Liver (tissue), 9 donors: Measurements from ENCODE around the gene EHD1. TPM values are rescaled to one million over a fixed set of nuclear protein-coding genes. Genes with fewer than 3 reads are reported as not detected.

ENCODE experiments used
- DNase-seq: peaks from one replicate; pipeline ENCODE4 v3.0.0-alpha.2; 2017; ENCODE audit warnings: low spot score
- H3K27ac ChIP-seq, 2 donors: one replicate each; pipeline ENCODE4 v1.7.0; 2013; ENCODE audit warnings: inconsistent platforms in 2 of 2, low read length in 2 of 2, control low read depth in 1 of 2, low read depth in 1 of 2, mild to moderate bottlenecking in 1 of 2
- H3K27me3 ChIP-seq, 4 donors: one replicate each; pipeline versions ENCODE4 v1.6.1 to v1.7.0; 2013; ENCODE audit warnings: low read length in 3 of 4, inconsistent platforms in 1 of 4, mild to moderate bottlenecking in 1 of 4, moderate library complexity in 1 of 4; ENCODE audit not compliant: control insufficient read depth in 4 of 4, insufficient read depth in 4 of 4
- H3K36me3 ChIP-seq, 4 donors: one replicate each; pipeline versions ENCODE4 v1.6.1 to v1.7.0; 2013; ENCODE audit warnings: low read length in 3 of 4, mild to moderate bottlenecking in 3 of 4, low read depth in 1 of 4, moderate library complexity in 1 of 4; ENCODE audit not compliant: control insufficient read depth in 4 of 4, insufficient read depth in 3 of 4
- H3K4me1 ChIP-seq, 4 donors: one replicate each; pipeline versions ENCODE4 v1.6.1 to v1.7.0; 2013; ENCODE audit warnings: low read length in 3 of 4, mild to moderate bottlenecking in 3 of 4, moderate library complexity in 1 of 4; ENCODE audit not compliant: control insufficient read depth in 4 of 4, insufficient read depth in 4 of 4
- H3K4me3 ChIP-seq, 3 donors: one replicate each; pipeline versions ENCODE4 v1.6.1 to v1.7.0; 2013; ENCODE audit warnings: low read length in 3 of 3, control low read depth in 1 of 3, low read depth in 1 of 3, mild to moderate bottlenecking in 1 of 3
- H3K9ac ChIP-seq, 2 donors: one replicate each; pipeline ENCODE4 v1.7.0; 2013; ENCODE audit warnings: low read length in 2 of 2, mild to moderate bottlenecking in 2 of 2, moderate library complexity in 2 of 2, control low read depth in 1 of 2, low read depth in 1 of 2
- H3K9me3 ChIP-seq, 4 donors: one replicate each; pipeline versions ENCODE4 v1.6.1 to v1.7.0; 2013; ENCODE audit warnings: low read length in 3 of 4; ENCODE audit not compliant: control insufficient read depth in 4 of 4
- EGR1 ChIP-seq, 2 donors: IDR thresholded peaks; 2 replicates each; pipeline ENCODE4 v1.6.1; 2016 to 2018; ENCODE audit warnings: antibody characterized with exemption in 2 of 2, low read depth in 2 of 2
- FOXA1 ChIP-seq: IDR thresholded peaks from 2 replicates; pipeline ENCODE4 v1.6.1; 2016; ENCODE audit warnings: antibody characterized with exemption
- GABPA ChIP-seq, 2 donors: IDR thresholded peaks in 1 of 2; conservative IDR thresholded peaks in 1 of 2; 2 replicates each; pipeline ENCODE4 v1.6.1; 2016; ENCODE audit warnings: antibody characterized with exemption in 2 of 2, mild to moderate bottlenecking in 1 of 2, moderate library complexity in 1 of 2
- HNF4A ChIP-seq, 2 donors: conservative IDR thresholded peaks; 2 replicates each; pipeline ENCODE4 v1.6.1; 2016; ENCODE audit warnings: antibody characterized with exemption in 2 of 2, mild to moderate bottlenecking in 2 of 2
- HNF4G ChIP-seq: IDR thresholded peaks from 2 replicates; pipeline ENCODE4 v1.6.1; 2016; ENCODE audit warnings: antibody characterized with exemption
- JUND ChIP-seq, 2 donors: IDR thresholded peaks; 2 replicates each; pipeline ENCODE4 v1.6.1; 2016; ENCODE audit warnings: antibody characterized with exemption in 2 of 2
- RAD21 ChIP-seq, 2 donors: IDR thresholded peaks; 2 replicates each; pipeline ENCODE4 v1.6.1; 2016; ENCODE audit warnings: antibody characterized with exemption in 2 of 2, mild to moderate bottlenecking in 2 of 2
- RXRA ChIP-seq, 2 donors: IDR thresholded peaks; 2 replicates each; pipeline ENCODE4 v1.6.1; 2017 to 2018; ENCODE audit warnings: antibody characterized with exemption in 2 of 2, mild to moderate bottlenecking in 1 of 2
- SP1 ChIP-seq: IDR thresholded peaks from 2 replicates; pipeline ENCODE4 v1.6.1; 2018; ENCODE audit warnings: antibody characterized with exemption, mild to moderate bottlenecking
- YY1 ChIP-seq: IDR thresholded peaks from 2 replicates; pipeline ENCODE4 v1.6.1; 2016; ENCODE audit warnings: antibody characterized with exemption, mild to moderate bottlenecking
- ZBTB33 ChIP-seq: IDR thresholded peaks from 2 replicates; pipeline ENCODE4 v1.6.1; 2016; ENCODE audit warnings: antibody characterized with exemption
- WGBS: extraction: QIAGEN DNeasy Blood & Tissue Kit; methylation state at CpG from one replicate; pipeline ENCODE4 v1.1.7; 2013; 5-methylcytosine and 5-hydroxymethylcytosine counted together
- polyA plus RNA-seq, 2 donors: library from polyadenylated mRNA; stranded (reverse) in 1 of 2; unstranded in 1 of 2; fragments of 200-250 nt in 1 of 2; fragments of >200 nt in 1 of 2; fragmentation: Nextera tagmentation in 1 of 2; extraction: Ambion mirVana in 1 of 2; gene quantifications; one replicate each; pipeline versions ENCODE4 v1.2.1 to v1.2.3, GENCODE V29; 2013 to 2015
- total RNA-seq, 2 donors: library from RNA; depleted of rRNA; stranded (reverse); fragments of >200 nt; gene quantifications; one replicate each; pipeline ENCODE4 v1.2.3, GENCODE V29; 2014
- TF ChIP-seq, protein P1 (sequence below): IDR thresholded peaks from 2 replicates; pipeline ENCODE4 v1.6.1; 2016; ENCODE audit warnings: antibody characterized with exemption
- TF ChIP-seq, protein P2 (sequence below): IDR thresholded peaks from 2 replicates; pipeline ENCODE4 v1.6.1; 2016; ENCODE audit warnings: antibody characterized with exemption
- donor health status: healthy.
- donor health status: healthy.
- donor health status: healthy.
- donor health status: healthy.
- donor health status: healthy.

The EHD1 gene
- total and polyA plus RNA-seq, 4 donors, result 8.3 to 36.4 (median 19.2) TPM

DNA sequence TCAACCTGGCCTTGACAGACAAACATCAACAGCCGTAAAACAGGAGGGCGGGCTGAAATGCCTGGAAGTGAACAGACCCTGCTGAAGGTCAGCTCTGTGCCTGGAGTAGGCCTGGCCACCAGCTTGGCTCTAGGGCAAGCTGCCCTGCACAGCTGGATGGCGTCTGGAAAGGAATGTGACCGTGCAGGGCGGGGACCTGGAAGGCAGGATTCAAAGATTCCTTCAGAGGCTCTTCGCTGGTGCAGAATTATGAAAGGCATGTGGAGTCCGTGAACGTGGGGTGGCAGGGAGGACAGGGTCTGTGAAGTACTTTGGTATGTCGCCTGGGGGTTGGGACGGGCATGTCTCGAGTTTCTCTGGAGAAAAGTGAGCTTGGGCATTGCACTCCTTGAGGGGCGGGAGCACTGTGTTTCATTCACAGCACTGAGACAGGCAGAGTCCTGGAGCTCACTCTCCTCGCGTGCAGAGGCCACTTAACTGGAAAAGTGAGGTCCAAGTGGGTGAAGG, 1.5 kb downstream of the EHD1 start:
- TF ChIP-seq RXRA (IDR thresholded peaks at IDR 0.05) (no peak), FOXA1 (no peak), ZBTB33 (no peak), YY1 (no peak), SP1 (no peak), GABPA (IDR thresholded peaks at IDR 0.05 in 1 of 2, conservative IDR thresholded peaks at IDR 0.05 in 1 of 2) (no peak), JUND (IDR thresholded peaks at IDR 0.05) (no peak)
- TF ChIP-seq, protein P1, sequence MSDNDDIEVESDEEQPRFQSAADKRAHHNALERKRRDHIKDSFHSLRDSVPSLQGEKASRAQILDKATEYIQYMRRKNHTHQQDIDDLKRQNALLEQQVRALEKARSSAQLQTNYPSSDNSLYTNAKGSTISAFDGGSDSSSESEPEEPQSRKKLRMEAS, result no peak
- TF ChIP-seq, protein P2, sequence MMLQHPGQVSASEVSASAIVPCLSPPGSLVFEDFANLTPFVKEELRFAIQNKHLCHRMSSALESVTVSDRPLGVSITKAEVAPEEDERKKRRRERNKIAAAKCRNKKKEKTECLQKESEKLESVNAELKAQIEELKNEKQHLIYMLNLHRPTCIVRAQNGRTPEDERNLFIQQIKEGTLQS, result no peak
- Histone ChIP-seq H3K36me3 (no peaks in the 10 kb centered on the region), H3K4me1 (peaks cover 17 to 77% (median 67%) of the 10 kb centered on the region in 4 donors), H3K9ac (peak overlapping the region; percentile 29 to 67), H3K27ac (peak overlapping the region; percentile 72 to 77), H3K4me3 (peak overlapping the region; percentile 3 to 96 (median 82)), H3K9me3 (no peaks in the 10 kb centered on the region), H3K27me3 (no peaks in the 10 kb centered on the region)
- WGBS, result 50% methylated on average over 14 of the region's 14 CpGs
- no peak for DNase-seq

DNA sequence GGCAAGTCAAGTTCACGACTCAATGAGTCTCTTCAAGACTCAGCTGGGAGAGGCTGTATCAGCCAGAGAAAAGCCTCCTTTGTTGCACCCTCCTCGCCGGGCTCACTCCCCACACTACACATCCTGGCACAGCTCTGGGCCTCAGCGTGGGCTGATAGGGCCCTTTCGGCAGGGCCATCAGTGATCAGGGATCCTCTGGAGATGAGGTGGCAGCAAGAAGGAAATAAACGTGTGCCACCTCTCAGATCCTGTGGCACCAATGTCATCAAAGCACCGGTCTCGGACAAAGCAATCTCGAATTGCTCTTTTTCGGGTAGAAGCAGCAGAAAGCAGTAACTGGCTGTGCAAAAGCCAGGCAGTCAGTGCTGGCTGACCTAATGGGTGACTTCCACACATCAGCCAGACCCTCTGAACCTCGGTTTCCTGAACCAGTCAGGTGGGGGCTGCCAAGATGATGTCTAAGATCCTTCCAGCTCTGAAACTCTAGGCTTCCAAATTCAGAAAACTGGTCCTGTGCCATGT, 2.1 kb downstream of the EHD1 start:
- DNase-seq, result no peak
- H3K36me3 ChIP-seq, result no peaks in the 10 kb centered on the region
- WGBS, result 67% methylated on average over 11 of the region's 11 CpGs
- H3K9ac ChIP-seq, result peak overlapping the region; percentile 14 to 32
- peaks cover 21 to 83% (median 73%) of the 10 kb centered on the region in 4 donors for H3K4me1 ChIP-seq
- H3K27ac ChIP-seq, result peak overlapping the region; percentile 72 to 77
- no peaks in the 10 kb centered on the region for H3K9me3 ChIP-seq
- peak overlapping the region in 2 of 3 donors; percentile 1 to 96 for H3K4me3 ChIP-seq
- H3K27me3 ChIP-seq, result no peaks in the 10 kb centered on the region
- TF ChIP-seq RAD21 (IDR thresholded peaks at IDR 0.05) (no peak), HNF4A (conservative IDR thresholded peaks at IDR 0.05) (no peak), HNF4G (no peak), EGR1 (IDR thresholded peaks at IDR 0.05; ENCODE audit: low read depth in 2 of 2) (no peak), YY1 (no peak)

DNA sequence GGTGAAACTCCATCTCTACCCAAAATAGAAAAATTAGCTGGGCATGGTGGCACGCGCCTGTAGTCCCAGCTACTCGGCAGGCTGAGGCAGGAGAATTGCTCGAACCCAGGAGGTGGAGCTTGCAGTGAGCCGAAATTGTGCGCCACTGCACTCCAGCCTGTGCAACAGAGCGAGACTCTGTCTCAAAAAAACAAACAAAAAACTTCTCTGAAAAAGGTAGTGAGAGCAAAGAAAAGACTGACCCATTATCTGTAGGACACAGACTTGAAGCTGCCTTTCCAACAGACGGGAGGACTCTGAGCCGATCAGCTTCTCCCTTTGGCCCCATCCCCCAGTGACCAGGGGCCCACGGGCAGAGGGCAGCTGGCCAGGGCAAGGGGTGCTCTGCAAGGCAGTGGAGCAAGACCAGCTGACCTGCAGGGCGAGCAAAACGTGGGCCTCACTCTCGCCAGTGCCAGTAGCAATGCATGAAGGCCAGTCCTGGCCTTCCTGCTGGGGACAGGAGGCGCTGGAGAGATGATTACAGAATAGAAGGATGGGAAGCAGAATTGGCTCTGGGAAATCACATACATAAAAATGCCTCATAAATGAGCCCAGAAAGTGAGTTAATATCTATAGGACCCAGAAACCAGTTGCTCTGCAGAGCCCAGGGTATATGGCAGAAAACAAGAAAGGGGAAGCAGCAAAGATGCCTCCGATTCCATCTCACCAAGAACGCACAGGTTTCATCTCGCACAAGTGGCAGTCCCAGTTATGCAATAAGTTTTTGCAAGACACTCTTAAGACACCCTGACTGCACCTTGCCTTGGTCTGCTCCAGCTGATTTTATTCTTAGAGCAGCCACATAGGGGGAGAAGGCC, 2.8 kb downstream of the EHD1 start:
- H3K27ac ChIP-seq, result peak overlapping the region; percentile 48 to 72
- no peaks in the 10 kb centered on the region for H3K27me3 ChIP-seq
- H3K4me1 ChIP-seq, result peaks cover 27 to 86% (median 79%) of the 10 kb centered on the region in 4 donors
- WGBS, result 49% methylated on average over 17 of the region's 17 CpGs
- H3K4me3 ChIP-seq, result peak overlapping the region in 1 of 3 donors; percentile 0
- DNase-seq, result no peak
- TF ChIP-seq RAD21 (IDR thresholded peaks at IDR 0.05) (peak in 1 of 2 donors; percentile 14), EGR1 (IDR thresholded peaks at IDR 0.05; ENCODE audit: low read depth in 2 of 2) (no peak), ZBTB33 (no peak), SP1 (peak; percentile 39), RXRA (IDR thresholded peaks at IDR 0.05) (peak; percentile 48 to 64), HNF4A (conservative IDR thresholded peaks at IDR 0.05) (peak; percentile 71 to 82)
- H3K9ac ChIP-seq, result no peak overlapping the region
- H3K36me3 ChIP-seq, result no peaks in the 10 kb centered on the region
- H3K9me3 ChIP-seq, result no peaks in the 10 kb centered on the region
